WTC11 (cell line): ENCODE measurements around the gene OPRD1. TPM values are rescaled to one million over a fixed set of nuclear protein-coding genes. Genes with fewer than 3 reads are reported as not detected.

Experiments used
- ATAC-seq: fragments of 200-7000 bp; cut with Tn5 transposase; 2 replicates; pipeline ENCODE4 v1.10.0; 2021; ENCODE audit warnings: mild to moderate bottlenecking, moderate library complexity
- CTCF ChIA-PET: fragments of 300-600 bp; sonication (Branson Sonifier 250); formaldehyde crosslinking; loops from one replicate; lab custom pipeline; 2021; ENCODE audit warnings: antibody characterized with exemption; lab: Charles Lee
- POLR2A ChIA-PET: fragments of 350-600 bp; sonication (Branson Sonifier 250); formaldehyde crosslinking; loops from one replicate; lab custom pipeline; 2021; ENCODE audit warnings: antibody characterized with exemption; lab: Charles Lee
- DNase-seq: peaks from one replicate; pipeline ENCODE4 v3.0.0; 2021; ENCODE audit warnings: low spot score
- H3K27ac Mint-ChIP-seq: 2 replicates; pipeline ENCODE4 v1.8.0; 2021; ENCODE audit warnings: mixed read lengths
- H3K27me3 Mint-ChIP-seq: 2 replicates; pipeline ENCODE4 v1.8.0; 2021; ENCODE audit warnings: low read depth, mild to moderate bottlenecking, moderate library complexity, mixed read lengths
- H3K36me3 Mint-ChIP-seq: 2 replicates; pipeline ENCODE4 v1.8.0; 2021; ENCODE audit warnings: mixed read lengths
- H3K4me1 Mint-ChIP-seq: 2 replicates; pipeline ENCODE4 v1.8.0; 2022; ENCODE audit warnings: mixed read lengths
- H3K4me3 Mint-ChIP-seq: 2 replicates; pipeline ENCODE4 v1.8.0; 2021; ENCODE audit warnings: mild to moderate bottlenecking, moderate library complexity, mixed read lengths
- H3K9me3 Mint-ChIP-seq: 2 replicates; pipeline ENCODE4 v1.8.0; 2021; ENCODE audit warnings: mixed read lengths
- CBFB ChIP-seq: sonication (generic); formaldehyde crosslinking; IDR thresholded peaks from 2 replicates; pipeline ENCODE4 v1.8.1; 2022; ENCODE audit warnings: mild to moderate bottlenecking, low read depth, missing genetic modification reagents
- CREB1 ChIP-seq: sonication (generic); formaldehyde crosslinking; IDR thresholded peaks from 2 replicates; pipeline ENCODE4 v1.8.0; 2023; ENCODE audit warnings: mild to moderate bottlenecking, missing genetic modification reagents
- E2F4 ChIP-seq: sonication (generic); formaldehyde crosslinking; IDR thresholded peaks from 2 replicates; pipeline ENCODE4 v1.8.1; 2022; ENCODE audit warnings: low read depth, mild to moderate bottlenecking, moderate library complexity, missing genetic modification reagents, borderline replicate concordance
- E2F5 ChIP-seq: sonication (generic); formaldehyde crosslinking; IDR thresholded peaks from 2 replicates; pipeline ENCODE4 v1.8.1; 2022; ENCODE audit warnings: mild to moderate bottlenecking, moderate library complexity, missing genetic modification reagents
- ELF4 ChIP-seq: sonication (generic); formaldehyde crosslinking; IDR thresholded peaks from 2 replicates; pipeline ENCODE4 v1.8.1; 2022; ENCODE audit warnings: low read depth, mild to moderate bottlenecking, moderate library complexity, missing genetic modification reagents
- FOXP1 ChIP-seq: sonication (generic); formaldehyde crosslinking; IDR thresholded peaks from 2 replicates; pipeline ENCODE4 v1.8.0; 2022; ENCODE audit warnings: missing genetic modification reagents, mild to moderate bottlenecking, moderate library complexity, borderline replicate concordance
- FOXP4 ChIP-seq: sonication (generic); formaldehyde crosslinking; IDR thresholded peaks from 2 replicates; pipeline ENCODE4 v1.8.0; 2022; ENCODE audit warnings: mild to moderate bottlenecking, missing genetic modification reagents
- GTF2I ChIP-seq: fragments of 250-450 bp; sonication (Bioruptor Pico); conservative IDR thresholded peaks from 2 replicates; pipeline ENCODE4 v1.4.0; 2021; ENCODE audit warnings: mild to moderate bottlenecking
- IRF1 ChIP-seq: sonication (generic); formaldehyde crosslinking; IDR thresholded peaks from 2 replicates; pipeline ENCODE4 v1.8.0; 2023; ENCODE audit warnings: missing genetic modification reagents
- IRF2 ChIP-seq: sonication (generic); formaldehyde crosslinking; IDR thresholded peaks from 2 replicates; pipeline ENCODE4 v1.8.0; 2022; ENCODE audit warnings: low read depth, missing genetic modification reagents, borderline replicate concordance
- JUN ChIP-seq: sonication (generic); formaldehyde crosslinking; IDR thresholded peaks from 2 replicates; pipeline ENCODE4 v1.8.0; 2023; ENCODE audit warnings: mild to moderate bottlenecking, missing genetic modification reagents
- NR1H2 ChIP-seq: sonication (generic); formaldehyde crosslinking; IDR thresholded peaks from 2 replicates; pipeline ENCODE4 v1.9.0; 2021; ENCODE audit warnings: mild to moderate bottlenecking, moderate library complexity, missing genetic modification reagents
- NR3C1 ChIP-seq: sonication (generic); formaldehyde crosslinking; conservative IDR thresholded peaks from 2 replicates; pipeline ENCODE4 v1.8.1; 2023; ENCODE audit warnings: low read depth, mild to moderate bottlenecking, missing genetic modification reagents
- SMAD3 ChIP-seq: sonication (generic); formaldehyde crosslinking; IDR thresholded peaks from 2 replicates; pipeline ENCODE4 v1.8.0; 2022; ENCODE audit warnings: missing genetic modification reagents, mild to moderate bottlenecking, borderline replicate concordance
- SP1 ChIP-seq: sonication (generic); formaldehyde crosslinking; conservative IDR thresholded peaks from 2 replicates; pipeline ENCODE4 v1.8.1; 2022; ENCODE audit warnings: missing genetic modification reagents
- STAT6 ChIP-seq: sonication (generic); formaldehyde crosslinking; conservative IDR thresholded peaks from 2 replicates; pipeline ENCODE4 v1.8.1; 2023; ENCODE audit warnings: mild to moderate bottlenecking, low read depth, missing genetic modification reagents, moderate library complexity
- TEAD1 ChIP-seq: sonication (generic); formaldehyde crosslinking; IDR thresholded peaks from 2 replicates; pipeline ENCODE4 v1.8.0; 2022; ENCODE audit warnings: mild to moderate bottlenecking, missing genetic modification reagents
- USF1 ChIP-seq: sonication (generic); formaldehyde crosslinking; IDR thresholded peaks from 2 replicates; pipeline ENCODE4 v1.8.0; 2022; ENCODE audit warnings: mild to moderate bottlenecking, missing genetic modification reagents
- ZBTB43 ChIP-seq: sonication (generic); formaldehyde crosslinking; IDR thresholded peaks from 2 replicates; pipeline ENCODE4 v1.8.1; 2023; ENCODE audit warnings: mild to moderate bottlenecking, missing genetic modification reagents
- ZNF232 ChIP-seq: sonication (generic); formaldehyde crosslinking; IDR thresholded peaks from 2 replicates; pipeline ENCODE4 v1.8.0; 2022; ENCODE audit warnings: mild to moderate bottlenecking, missing genetic modification reagents
- total RNA-seq: library from RNA; stranded (reverse); gene quantifications from 3 replicates; pipeline ENCODE4 v1.2.3, GENCODE V29; 2021

OPRD1 gene
- total RNA-seq, 1 experiment from 2014 or later, result 2.2 TPM

- Mint-ChIP-seq H3K9me3 (peaks cover 2% of the 10 kb centered on the region), H3K4me1 (peaks cover 9% of the 10 kb centered on the region), H3K27ac (no peak overlapping the region), H3K4me3 (no peak overlapping the region), H3K36me3 (peaks cover 1% of the 10 kb centered on the region; the same call in 1 of the 2 replicates), H3K27me3 (no peaks in the 10 kb centered on the region)
- TF ChIP-seq ZBTB43 (CRISPR knock-in tag), result no peak
- TF ChIP-seq NR1H2 (CRISPR knock-in tag), result no peak
- TF ChIP-seq ZNF232 (CRISPR knock-in tag), result no peak
- no peak for TF ChIP-seq SMAD3 (CRISPR knock-in tag)
- TF ChIP-seq NR3C1 (CRISPR knock-in tag), result no peak
- no peak for TF ChIP-seq TEAD1
- TF ChIP-seq USF1 (CRISPR knock-in tag), result no peak
- TF ChIP-seq E2F5 (CRISPR knock-in tag), result no peak
- no peak for TF ChIP-seq IRF2 (CRISPR knock-in tag)
- ATAC-seq, result no peak
- no peak for DNase-seq
- CTCF ChIA-PET, result interaction anchor here (1.1 to 1.7 kb wide), 4 partner anchors 15 to 298 kb away, joined by 3 to 8 read pairs (median 4); partner anchors contain the start of gene EPB41
- POLR2A ChIA-PET, result no interaction called here
Measured at GRCh38 chr1:28899267-28899666, 87.3 kb downstream of the OPRD1 start.

- peaks cover 3% of the 10 kb centered on the region; the same call in 1 of the 2 replicates for H3K36me3 Mint-ChIP-seq
- H3K9me3 Mint-ChIP-seq, result peaks cover 4% of the 10 kb centered on the region
- no peak overlapping the region for H3K4me3 Mint-ChIP-seq
- H3K4me1 Mint-ChIP-seq, result peaks cover 9% of the 10 kb centered on the region
- ChIA-PET CTCF (interaction anchor here (1.5 to 1.7 kb wide), 3 partner anchors 14 to 23 kb away, joined by 4 to 8 read pairs (median 4); partner anchors contain the start of gene EPB41), POLR2A (no interaction called here)
- DNase-seq (no peak), ATAC-seq (no peak)
- H3K27ac Mint-ChIP-seq, result no peak overlapping the region
- H3K27me3 Mint-ChIP-seq, result no peaks in the 10 kb centered on the region
- TF ChIP-seq FOXP1 (CRISPR knock-in tag) (no peak), SP1 (CRISPR knock-in tag) (no peak), SMAD3 (CRISPR knock-in tag) (no peak), GTF2I (CRISPR knock-in tag) (no peak), E2F4 (CRISPR knock-in tag) (no peak), ZNF232 (CRISPR knock-in tag) (no peak), FOXP4 (CRISPR knock-in tag) (no peak)
Measured at GRCh38 chr1:28900562-28900961, 88.6 kb downstream of the OPRD1 start.

- ChIA-PET CTCF (interaction anchor here (0.5 to 1.6 kb wide), 7 partner anchors 9 to 205 kb away, joined by 3 to 9 read pairs (median 3); partner anchors contain the start of gene EPB41), POLR2A (no interaction called here)
- Mint-ChIP-seq H3K9me3 (peaks cover 4% of the 10 kb centered on the region), H3K4me3 (no peak overlapping the region), H3K4me1 (peaks cover under 1% of the 10 kb centered on the region), H3K27me3 (no peaks in the 10 kb centered on the region), H3K27ac (no peak overlapping the region), H3K36me3 (peaks cover 3% of the 10 kb centered on the region; the same call in 1 of the 2 replicates)
- no peak for ATAC-seq
- no peak for DNase-seq
- TF ChIP-seq CREB1 (CRISPR knock-in tag), result no peak
- no peak for TF ChIP-seq IRF2 (CRISPR knock-in tag)
- no peak for TF ChIP-seq ELF4 (CRISPR knock-in tag)
- no peak for TF ChIP-seq IRF1 (CRISPR knock-in tag)
- no peak for TF ChIP-seq JUN
- no peak for TF ChIP-seq CBFB (CRISPR knock-in tag)
- TF ChIP-seq STAT6 (CRISPR knock-in tag), result no peak
Measured at GRCh38 chr1:28902738-28903137, 90.8 kb downstream of the OPRD1 start.
